NCI-H446 treated with DMSO at 0.1 percent for 48 hours (cell line): ENCODE results near the gene TMEM158.

Experiments
- DNase-seq: peaks from one replicate; lab custom pipeline; 2025; lab: John Stamatoyannopoulos, UW

TMEM158 gene

GRCh38 chr3:45232521-45232920, 6.4 kb upstream of the TMEM158 start:
- no peak for DNase-seq

GRCh38 chr3:45227946-45228345, 1.9 kb upstream of the TMEM158 start:
- DNase-seq = no peak

GRCh38 chr3:45227071-45227820, 1.2 kb upstream of the TMEM158 start:
- no peak for DNase-seq

- no peak for DNase-seq
Observed at GRCh38 chr3:45225465-45226205, 452 bp downstream of the TMEM158 start.

GRCh38 chr3:45224824-45225464, 1.1 kb downstream of the TMEM158 start:
- no peak for DNase-seq

GRCh38 chr3:45223889-45224727, 2.0 kb downstream of the TMEM158 start:
- no peak for DNase-seq

- DNase-seq = no peak
Observed at GRCh38 chr3:45219694-45220093, 6.4 kb downstream of the TMEM158 start.

- DNase-seq = no peak
Observed at GRCh38 chr3:45218578-45219390, 7.3 kb downstream of the TMEM158 start.

- DNase-seq = no peak
Observed at GRCh38 chr3:45216021-45216609, 10.0 kb downstream of the TMEM158 start.

- no peak for DNase-seq
Observed at GRCh38 chr3:45215466-45215865, 10.6 kb downstream of the TMEM158 start.

- no peak for DNase-seq
Observed at GRCh38 chr3:45214061-45214680, 11.9 kb downstream of the TMEM158 start.

GRCh38 chr3:45212095-45212468, 14.0 kb downstream of the TMEM158 start:
- DNase-seq = no peak

- DNase-seq = no peak
Observed at GRCh38 chr3:45211466-45212094, 14.5 kb downstream of the TMEM158 start.

- no peak for DNase-seq
Observed at GRCh38 chr3:45210308-45211041, 15.6 kb downstream of the TMEM158 start.

- DNase-seq = no peak
Observed at GRCh38 chr3:45209526-45209925, 16.6 kb downstream of the TMEM158 start.

GRCh38 chr3:45208586-45208985, 17.5 kb downstream of the TMEM158 start:
- no peak for DNase-seq

GRCh38 chr3:45207446-45207845, 18.6 kb downstream of the TMEM158 start:
- DNase-seq = no peak

- no peak for DNase-seq
Observed at GRCh38 chr3:45205126-45205525, 21.0 kb downstream of the TMEM158 start.

GRCh38 chr3:45204136-45204535, 22.0 kb downstream of the TMEM158 start:
- DNase-seq = no peak
